KMS-11 (cell line): ENCODE data around the gene CARD8.

Experiments used
- H2AFZ ChIP-seq: fragments of 200-600 bp; sonication (generic); 2 replicates; pipeline ENCODE4 v1.6.1; 2016; ENCODE audit warnings: antibody characterized with exemption, mixed run types, low read depth
- H3K27ac ChIP-seq: fragments of 200-600 bp; sonication (generic); 2 replicates; pipeline ENCODE4 v1.6.1; 2016; ENCODE audit warnings: mild to moderate bottlenecking, mixed run types
- H3K27me3 ChIP-seq: fragments of 200-600 bp; sonication (generic); 2 replicates; pipeline ENCODE4 v1.6.1; 2017; ENCODE audit warnings: mild to moderate bottlenecking, low read depth, mixed run types, moderate library complexity; ENCODE audit not compliant: insufficient read depth
- H3K36me3 ChIP-seq: fragments of 200-600 bp; sonication (generic); 2 replicates; pipeline ENCODE4 v1.6.1; 2017; ENCODE audit warnings: mild to moderate bottlenecking, mixed run types; ENCODE audit not compliant: insufficient read depth
- H3K4me1 ChIP-seq: fragments of 200-600 bp; sonication (generic); 2 replicates; pipeline ENCODE4 v1.6.1; 2016; ENCODE audit warnings: mild to moderate bottlenecking, low read depth, mixed run types; ENCODE audit not compliant: poor library complexity, severe bottlenecking
- H3K4me2 ChIP-seq: fragments of 200-600 bp; sonication (generic); 2 replicates; pipeline ENCODE4 v1.7.0; 2016; ENCODE audit warnings: mild to moderate bottlenecking, mixed run types
- H3K4me3 ChIP-seq: fragments of 200-600 bp; sonication (generic); IDR thresholded peaks from 2 replicates; pipeline ENCODE4 v1.6.1; 2017; ENCODE audit warnings: low read depth, low read length, mixed read lengths; ENCODE audit not compliant: insufficient read depth
- H3K79me2 ChIP-seq: fragments of 200-600 bp; sonication (generic); 2 replicates; pipeline ENCODE4 v1.6.1; 2016; ENCODE audit warnings: low read depth, mixed run types; ENCODE audit not compliant: insufficient read depth
- H3K9ac ChIP-seq: fragments of 200-600 bp; sonication (generic); 2 replicates; pipeline ENCODE4 v1.6.1; 2016; ENCODE audit warnings: mild to moderate bottlenecking, mixed run types
- H4K20me1 ChIP-seq: fragments of 200-600 bp; sonication (generic); 2 replicates; pipeline ENCODE4 v1.6.1; 2016; ENCODE audit warnings: mild to moderate bottlenecking, mixed run types; ENCODE audit not compliant: insufficient read depth
- CTCF ChIP-seq: fragments of 200-600 bp; sonication (generic); conservative IDR thresholded peaks from 2 replicates; pipeline ENCODE4 v1.6.1; 2017; ENCODE audit warnings: low read depth, mild to moderate bottlenecking, antibody characterized with exemption, low read length, moderate library complexity, mixed read lengths

CARD8 gene

GRCh38 chr19:48174445-48175030 is 81.2 kb downstream of the CARD8 start:
- Histone ChIP-seq H3K79me2 (no peaks in the 10 kb centered on the region), H3K36me3 (no peaks in the 10 kb centered on the region), H3K27me3 (no peaks in the 10 kb centered on the region), H4K20me1 (no peaks in the 10 kb centered on the region), H3K4me1 (peaks cover 7% of the 10 kb centered on the region), H3K4me3 (no peak overlapping the region), H2AFZ (no peak overlapping the region), H3K9ac (no peak overlapping the region), H3K27ac (no peak overlapping the region), H3K4me2 (no peak overlapping the region)
- TF ChIP-seq CTCF, result no peak

GRCh38 chr19:48171710-48172109 is 84.0 kb downstream of the CARD8 start:
- Histone ChIP-seq H3K27ac (no peak overlapping the region), H2AFZ (no peak overlapping the region), H3K36me3 (no peaks in the 10 kb centered on the region), H3K79me2 (peaks cover 24% of the 10 kb centered on the region; the same call in 1 of the 2 replicates), H3K4me1 (peaks cover 23% of the 10 kb centered on the region), H3K4me2 (peak overlapping the region; percentile 77; the same call in 1 of the 2 replicates), H3K4me3 (no peak overlapping the region), H3K27me3 (no peaks in the 10 kb centered on the region), H4K20me1 (no peaks in the 10 kb centered on the region), H3K9ac (no peak overlapping the region)
- TF ChIP-seq CTCF, result no peak

- Histone ChIP-seq H3K4me1 (peaks cover 23% of the 10 kb centered on the region), H3K4me2 (peak overlapping the region; percentile 77), H3K79me2 (peaks cover 24% of the 10 kb centered on the region; the same call in 1 of the 2 replicates), H2AFZ (peak overlapping the region; percentile 99; the same call in 1 of the 2 replicates), H3K36me3 (no peaks in the 10 kb centered on the region), H4K20me1 (no peaks in the 10 kb centered on the region), H3K27me3 (no peaks in the 10 kb centered on the region), H3K9ac (peak overlapping the region; percentile 84; the same call in 1 of the 2 replicates), H3K4me3 (no peak overlapping the region), H3K27ac (no peak overlapping the region)
- TF ChIP-seq CTCF, result no peak
These were observed 84.8 kb downstream of the CARD8 start for GRCh38 chr19:48170817-48171347.

GRCh38 chr19:48169939-48170803 is 85.5 kb downstream of the CARD8 start, which contains the start of the genes LIG1 and ZSWIM9:
Gene LIG1, minus strand, starts transcription at chr19:48170344. Its CDS starts 4,778 bp downstream, at chr19:48165566.
Gene ZSWIM9, plus strand, starts transcription at chr19:48170680. Its CDS starts 1,123 bp downstream, at chr19:48171803.
- Histone ChIP-seq H3K4me2 (peak within 1 kb of the TSS; percentile 77), H2AFZ (peak within 1 kb of the TSS; percentile 99), H3K27me3 (no peaks in the 10 kb centered on the region), H3K79me2 (peaks cover 24% of the 10 kb centered on the region; the same call in 1 of the 2 replicates), H3K4me3 (peak within 1 kb of the TSS; percentile 39), H3K4me1 (peaks cover 23% of the 10 kb centered on the region), H3K9ac (peak within 1 kb of the TSS; percentile 84), H3K27ac (peak within 1 kb of the TSS; percentile 78), H4K20me1 (no peaks in the 10 kb centered on the region), H3K36me3 (no peaks in the 10 kb centered on the region)
- 0 out of 2 replicates have a peak, but pooled peaks have one; percentile 28 for TF ChIP-seq CTCF
